HG03460 (cell line): Measurements from ENCODE around the gene SUPT6H.

Experiments
- ATAC-seq: cut with Tn5 transposase; IDR thresholded peaks from one replicate; pipeline ENCODE4 v1.9.1; 2021; ENCODE audit not compliant: unreplicated experiment

The SUPT6H gene

DNA sequence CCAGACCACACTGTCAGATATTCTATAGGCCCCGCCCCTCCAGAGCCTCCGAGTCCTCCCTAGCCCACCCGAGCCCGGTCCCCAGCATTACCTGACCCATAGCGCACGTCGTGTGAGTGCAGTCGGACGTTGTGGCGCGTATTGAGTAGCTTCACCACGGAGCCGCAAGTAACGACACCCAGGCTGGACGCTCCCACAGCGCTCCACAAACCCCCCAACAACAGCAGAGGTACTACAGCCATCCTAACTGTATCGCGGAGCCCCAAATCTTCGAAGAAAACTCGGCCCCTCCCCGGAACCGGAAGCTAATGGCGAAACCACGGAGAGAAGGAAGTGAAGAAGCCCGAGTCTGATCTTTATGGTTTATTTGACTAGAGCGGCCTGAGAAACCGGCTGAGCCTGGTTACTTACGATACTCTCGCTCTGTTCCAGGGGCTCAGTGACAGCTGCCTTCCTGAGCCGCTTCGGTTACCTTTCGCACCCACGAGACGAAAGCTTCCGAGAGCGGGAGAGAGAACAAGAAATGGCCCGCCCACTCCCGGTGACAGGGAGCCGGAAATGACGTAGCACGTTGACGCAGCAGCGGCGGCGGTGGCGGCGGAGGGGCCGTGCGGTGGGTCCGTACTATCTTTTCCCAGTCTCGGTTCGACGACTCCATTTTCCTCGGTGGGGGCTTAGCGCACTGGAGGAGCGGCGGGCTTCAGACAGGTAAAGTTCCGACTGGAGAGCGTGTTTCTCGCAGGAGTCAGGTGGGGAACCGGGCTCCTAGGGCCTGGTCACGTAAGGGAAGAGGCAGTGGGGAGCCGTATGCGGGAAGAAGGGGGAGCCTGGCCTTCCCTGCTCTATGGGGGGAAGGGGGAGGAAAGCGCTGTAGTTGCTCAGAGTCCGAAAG is at the start of gene SUPT6H, which contains the start of gene SDF2:
SUPT6H (plus strand) TSS at position 571 of the 892 bp plus-strand sequence. CDS start 11,197 bp downstream, outside the sequence.
SDF2 (minus strand) TSS at position 272 of the 892 bp plus-strand sequence; CDS start at position 242, 30 bp downstream.
- peak; percentile 87 for ATAC-seq

DNA sequence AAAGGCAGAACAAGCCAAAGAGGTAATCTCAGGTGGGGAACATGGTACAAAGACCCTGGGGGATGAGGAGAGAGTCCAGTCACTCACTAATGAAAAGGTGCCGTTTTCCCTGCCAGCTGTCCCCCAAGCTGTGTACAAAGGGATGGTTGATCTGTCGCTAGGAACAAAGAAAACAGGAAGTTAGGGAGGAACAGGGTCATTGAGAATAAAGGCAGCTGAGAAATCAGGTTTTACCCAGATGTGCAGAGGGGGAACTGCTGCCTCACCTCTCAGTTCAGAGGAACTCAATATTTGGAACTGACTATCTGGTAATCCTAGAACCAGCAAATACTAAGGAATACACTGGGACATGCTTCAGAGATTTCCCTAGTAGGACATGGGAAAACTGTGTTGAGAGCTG is 49.5 kb upstream of the SUPT6H start:
- no peak for ATAC-seq

DNA sequence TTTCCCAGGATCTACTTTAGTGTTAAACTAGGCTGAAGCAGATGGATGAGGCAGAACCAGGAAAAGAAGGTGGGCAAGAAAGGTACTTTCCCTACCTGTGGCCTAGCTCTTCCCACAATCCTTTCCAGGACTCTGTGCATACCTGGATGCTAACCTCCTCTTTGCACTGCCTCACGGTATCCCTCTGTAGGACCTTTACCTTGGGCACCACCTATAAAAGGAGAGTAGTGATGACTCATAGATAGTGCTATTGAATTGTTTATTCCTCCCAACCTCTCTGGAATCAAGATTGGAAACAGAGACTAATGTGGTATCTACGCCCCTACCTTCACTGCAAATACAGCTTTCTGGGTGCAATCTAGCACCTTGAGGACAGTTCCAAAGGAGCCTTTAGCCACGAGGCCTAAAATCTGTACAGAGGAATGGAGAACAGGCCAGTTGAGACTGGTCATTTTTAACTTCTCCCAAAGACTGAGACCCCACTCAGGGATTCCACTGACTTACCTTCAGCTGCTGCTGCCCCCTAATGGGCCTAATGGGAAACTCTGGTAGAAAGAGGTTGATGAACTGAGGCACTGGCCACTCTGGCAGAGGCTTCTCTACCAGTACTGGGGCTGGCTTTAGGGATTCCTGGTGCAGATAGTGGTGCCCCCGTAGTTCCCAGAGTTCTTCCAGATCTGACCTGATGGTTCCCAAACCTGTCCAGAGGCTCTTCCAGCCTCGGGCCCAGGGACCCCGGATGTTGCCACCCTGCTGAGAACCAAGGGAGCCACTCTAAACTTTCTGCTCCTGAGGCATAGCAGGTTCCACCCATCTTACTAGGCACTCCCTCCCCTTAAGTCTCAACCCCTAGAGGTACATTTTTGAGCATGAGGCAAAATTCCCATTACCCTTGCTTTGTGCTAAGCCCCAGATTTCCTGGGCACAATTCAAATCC is 48.8 kb upstream of the SUPT6H start:
- no peak for ATAC-seq

DNA sequence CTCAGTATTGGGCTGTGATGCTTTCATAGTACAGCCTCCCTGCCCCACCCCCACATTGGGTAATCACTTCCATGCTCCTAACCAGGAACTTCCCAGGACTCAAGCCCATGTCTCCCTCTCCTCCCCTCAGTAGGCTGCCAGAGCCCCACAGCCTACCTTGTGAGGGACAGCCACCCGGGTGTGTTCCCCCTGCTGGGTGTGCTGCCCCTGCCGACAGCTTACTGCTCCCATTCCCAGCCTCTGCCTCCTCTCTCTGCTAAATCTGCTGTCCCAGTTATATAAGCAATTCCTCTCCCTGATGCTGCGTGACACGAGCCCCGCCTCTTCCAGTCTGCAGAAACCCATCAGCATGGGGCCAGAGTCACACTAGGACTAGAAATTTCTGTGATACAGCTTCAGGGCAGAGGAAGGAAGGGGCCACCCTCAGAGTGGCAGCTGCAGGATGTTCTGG is 48.0 kb upstream of the SUPT6H start, which contains the start of gene RSKR:
RSKR (minus strand) TSS at position 255 of the 451 bp plus-strand sequence; CDS start at position 231, 24 bp downstream.
- ATAC-seq = no peak

DNA sequence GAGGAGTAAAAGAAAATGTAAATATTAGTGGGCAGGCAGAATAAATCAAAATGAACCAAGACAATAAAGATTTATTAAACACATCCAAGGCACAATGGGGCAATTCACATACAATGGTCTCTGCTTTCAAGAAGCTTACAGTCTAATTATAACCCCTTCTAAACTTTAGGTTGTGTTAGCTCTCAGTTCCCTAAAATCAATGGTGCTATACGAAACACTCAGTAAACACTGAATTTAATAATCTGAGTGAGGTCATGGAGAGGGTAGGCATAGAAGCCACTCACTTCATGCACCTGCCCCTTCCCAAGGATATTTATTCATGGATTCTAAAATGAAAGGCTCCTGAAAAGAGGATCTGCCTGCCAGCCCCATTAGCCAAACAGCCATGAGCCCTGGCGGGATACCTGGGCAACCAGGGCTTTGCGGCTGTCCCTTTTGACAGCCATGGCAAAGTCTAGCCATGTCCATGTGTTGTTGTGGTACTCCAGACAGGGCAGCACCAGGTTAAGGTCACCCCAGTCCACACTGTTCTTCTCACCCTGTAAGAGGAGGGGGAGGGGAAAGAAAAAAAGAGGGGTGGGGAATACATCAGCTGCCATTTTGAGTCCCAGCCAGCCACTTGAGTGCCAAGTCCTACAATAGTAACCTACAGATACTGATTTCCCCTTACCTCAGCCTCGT is 46.6 kb upstream of the SUPT6H start:
- ATAC-seq = no peak

DNA sequence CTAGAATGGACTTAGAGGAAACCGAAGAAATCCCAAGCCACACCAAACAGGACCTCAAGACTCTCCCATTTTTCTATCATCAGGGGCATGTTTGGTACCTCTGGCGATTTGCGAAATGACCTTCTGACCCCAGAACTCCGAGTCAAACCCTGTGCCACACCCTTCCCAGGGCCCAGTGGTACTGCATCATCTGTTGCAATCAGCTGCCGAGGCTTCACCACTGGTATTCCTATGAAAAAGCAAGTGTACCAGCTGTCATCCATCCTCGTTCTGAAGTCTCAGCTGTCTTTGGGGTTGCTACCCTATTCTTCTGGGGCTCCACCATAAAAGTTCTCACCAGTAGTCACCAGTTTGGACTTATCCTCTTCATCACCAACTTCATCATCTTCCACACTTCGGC is 45.7 kb upstream of the SUPT6H start:
- no peak for ATAC-seq

DNA sequence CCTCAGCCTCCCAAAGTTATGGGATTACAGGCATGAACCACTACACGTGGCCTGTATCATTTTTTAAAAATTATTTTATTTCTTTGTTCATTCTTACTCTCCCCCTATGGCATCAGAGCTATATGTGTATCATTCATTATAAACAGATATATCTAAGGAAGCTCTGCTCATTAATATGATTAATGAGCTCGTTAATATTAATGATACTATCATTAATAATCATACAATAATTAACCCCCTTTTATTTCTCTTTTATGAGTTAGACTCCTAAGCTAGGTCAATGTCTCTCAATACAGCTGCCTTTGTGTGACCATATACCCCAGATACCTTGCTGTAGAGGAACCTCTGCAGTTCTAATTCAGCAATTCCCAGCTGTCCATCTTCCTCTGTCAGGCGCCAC is 43.5 kb upstream of the SUPT6H start:
- no peak for ATAC-seq

DNA sequence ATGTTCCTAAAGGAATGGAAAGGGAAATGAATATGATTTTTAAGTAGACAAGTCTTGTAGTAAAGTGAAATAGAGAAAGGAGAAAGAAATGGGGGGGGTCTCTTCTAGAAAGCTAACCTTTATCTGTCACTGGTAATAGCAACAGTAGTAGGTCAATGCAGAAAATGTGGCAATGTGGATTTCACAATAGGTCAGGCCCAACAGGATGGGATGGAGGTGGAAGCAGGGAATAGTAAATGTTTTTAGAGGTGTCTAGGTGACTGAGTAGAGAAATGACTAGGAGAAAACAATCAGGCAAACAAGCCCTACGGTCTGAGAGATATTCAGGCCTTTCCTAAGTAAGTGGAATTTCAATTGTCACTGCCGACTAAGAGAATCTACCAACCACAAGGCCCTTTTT is 42.0 kb upstream of the SUPT6H start:
- ATAC-seq = no peak

DNA sequence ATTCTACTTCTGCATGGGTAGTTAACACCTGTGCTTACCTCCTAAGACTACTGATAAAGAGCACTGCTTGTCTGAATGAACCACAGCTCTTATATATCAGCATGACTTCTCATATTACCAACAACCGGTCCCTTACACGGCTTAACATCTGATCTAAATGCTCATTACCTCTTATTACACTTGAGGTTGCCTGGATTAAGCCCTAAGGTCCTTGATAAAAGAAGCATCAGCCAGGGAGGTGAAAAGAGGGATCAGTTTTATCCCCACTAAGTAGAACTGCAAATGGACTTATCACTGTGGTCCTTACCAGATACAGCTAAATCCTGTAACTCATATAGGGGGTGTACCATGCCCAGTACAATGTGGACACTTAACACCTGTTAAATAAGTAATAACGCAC is 39.8 kb upstream of the SUPT6H start:
- ATAC-seq = no peak

DNA sequence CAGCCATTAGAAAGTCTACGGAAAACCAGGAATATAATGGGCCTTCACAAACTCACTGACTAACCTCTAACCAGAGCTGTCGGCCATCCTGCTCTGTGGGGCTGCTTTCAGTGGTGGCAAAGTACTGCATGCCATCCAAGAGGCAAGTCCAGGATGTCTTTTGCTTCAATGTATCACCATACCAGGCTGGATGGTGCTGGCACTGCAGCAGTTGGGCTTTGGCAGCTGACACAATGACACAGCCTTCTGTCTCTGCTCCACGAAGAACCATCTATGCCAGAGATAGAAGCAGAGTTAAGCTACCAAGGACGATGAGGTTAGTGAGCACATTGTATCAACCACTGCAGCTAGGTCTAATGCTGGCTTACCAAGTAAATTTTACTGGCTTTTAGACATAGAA is 38.3 kb upstream of the SUPT6H start:
- no peak for ATAC-seq

DNA sequence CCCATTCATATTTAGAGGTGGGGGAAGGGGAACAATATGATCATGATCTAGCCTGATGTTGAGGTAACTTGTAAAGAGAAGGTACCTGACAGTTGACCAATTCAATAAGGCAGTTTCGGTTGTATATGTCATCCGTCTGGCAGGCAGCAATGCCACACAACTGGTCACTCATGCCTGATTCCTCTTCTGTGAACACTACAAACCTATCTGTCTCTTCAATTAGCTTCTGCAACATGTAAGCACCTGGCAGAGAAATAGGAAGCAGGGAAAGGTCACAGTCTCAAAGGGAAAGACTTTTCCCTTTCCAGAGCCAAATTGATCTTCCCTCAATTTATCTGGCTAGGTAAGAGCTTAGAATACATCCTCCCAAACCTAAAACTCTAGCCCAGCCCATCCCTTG is 37.9 kb upstream of the SUPT6H start:
- no peak for ATAC-seq

DNA sequence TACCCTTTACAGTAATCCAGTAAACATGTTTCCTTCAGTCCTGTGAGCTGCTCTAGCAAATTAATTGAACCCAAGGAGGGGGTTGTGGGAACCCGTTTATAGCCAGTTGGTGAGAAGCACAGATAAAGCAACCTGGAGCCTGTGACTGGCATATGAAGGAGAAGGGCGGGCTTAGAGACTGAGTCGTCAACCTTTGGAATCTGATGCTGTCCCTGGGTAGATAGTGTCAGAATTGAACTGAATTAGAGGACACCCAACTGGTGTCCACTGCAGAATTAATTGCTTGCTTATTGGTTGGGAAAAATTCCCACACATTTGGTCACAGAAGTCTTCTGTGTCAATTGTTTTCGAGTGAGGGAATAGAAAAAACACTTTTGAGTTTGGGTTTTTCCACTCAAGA is 35.2 kb upstream of the SUPT6H start:
- ATAC-seq = no peak

DNA sequence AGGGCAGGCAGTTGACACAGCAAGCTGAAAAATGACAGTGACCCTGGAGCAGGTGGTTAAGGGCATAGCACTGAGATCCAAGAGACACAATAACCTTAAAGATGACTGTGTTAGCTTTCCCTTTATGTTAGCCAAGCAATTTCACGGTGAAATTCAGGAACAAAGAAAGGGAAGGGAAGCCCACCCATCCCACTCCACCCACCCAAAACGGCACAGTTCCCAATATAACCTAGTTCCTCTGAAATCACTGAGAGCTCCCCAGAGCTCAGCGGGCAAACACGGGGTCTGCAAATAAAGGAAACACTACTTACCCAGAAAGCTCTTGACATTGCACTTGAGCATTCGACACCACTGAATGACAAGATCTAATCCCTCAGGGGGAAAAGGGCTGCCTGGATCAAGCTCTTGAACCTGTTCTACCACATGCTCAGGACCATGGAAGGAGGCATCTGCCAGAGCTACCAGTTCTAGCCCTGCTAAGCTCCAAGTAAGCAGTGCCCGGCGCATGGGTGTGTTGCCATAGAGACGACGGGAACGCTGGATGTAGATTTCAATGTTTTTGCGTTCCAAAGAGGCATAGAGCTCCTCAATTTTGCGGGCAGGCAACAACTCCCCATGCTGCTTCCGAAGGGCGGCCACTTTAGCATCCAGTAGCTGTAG is 27.7 kb upstream of the SUPT6H start:
- ATAC-seq = no peak

DNA sequence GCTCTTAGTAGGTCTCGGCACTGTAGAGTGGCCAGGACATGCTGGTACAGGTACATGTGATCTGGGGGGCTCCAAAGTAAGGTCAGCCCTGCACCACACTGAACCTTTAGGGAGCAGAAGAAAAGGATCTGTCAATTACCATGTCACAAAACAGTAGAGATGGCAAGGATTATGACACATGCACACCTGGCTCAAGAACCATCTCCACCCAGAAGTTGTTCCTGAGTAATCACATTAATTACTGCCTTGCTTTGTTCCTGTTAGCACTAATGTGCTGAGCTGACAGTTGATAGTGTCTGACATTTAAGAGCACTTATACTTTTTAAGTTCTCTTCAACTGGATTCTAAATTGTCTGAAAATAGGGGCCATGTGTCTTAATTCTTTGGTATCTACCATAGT is 26.5 kb upstream of the SUPT6H start:
- no peak for ATAC-seq

DNA sequence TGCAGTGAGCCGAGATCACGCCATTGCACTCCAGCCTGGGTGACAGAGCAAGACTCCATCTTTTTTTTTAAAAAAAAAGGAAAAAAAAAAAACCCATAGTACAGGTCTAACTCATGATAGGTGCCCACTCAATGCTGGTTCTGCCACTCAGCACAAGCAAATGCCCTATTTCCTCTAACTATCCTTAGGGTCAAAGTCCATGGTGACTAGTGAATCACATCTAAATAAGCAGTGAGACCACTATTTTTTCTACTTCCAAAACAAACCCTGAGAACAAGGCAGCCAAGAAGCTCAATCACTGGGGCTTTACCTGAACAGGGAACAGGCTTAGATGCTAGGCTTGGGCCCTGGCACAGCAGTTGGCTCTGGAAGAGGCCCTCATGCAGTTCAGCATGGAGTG is 20.4 kb upstream of the SUPT6H start:
- no peak for ATAC-seq

DNA sequence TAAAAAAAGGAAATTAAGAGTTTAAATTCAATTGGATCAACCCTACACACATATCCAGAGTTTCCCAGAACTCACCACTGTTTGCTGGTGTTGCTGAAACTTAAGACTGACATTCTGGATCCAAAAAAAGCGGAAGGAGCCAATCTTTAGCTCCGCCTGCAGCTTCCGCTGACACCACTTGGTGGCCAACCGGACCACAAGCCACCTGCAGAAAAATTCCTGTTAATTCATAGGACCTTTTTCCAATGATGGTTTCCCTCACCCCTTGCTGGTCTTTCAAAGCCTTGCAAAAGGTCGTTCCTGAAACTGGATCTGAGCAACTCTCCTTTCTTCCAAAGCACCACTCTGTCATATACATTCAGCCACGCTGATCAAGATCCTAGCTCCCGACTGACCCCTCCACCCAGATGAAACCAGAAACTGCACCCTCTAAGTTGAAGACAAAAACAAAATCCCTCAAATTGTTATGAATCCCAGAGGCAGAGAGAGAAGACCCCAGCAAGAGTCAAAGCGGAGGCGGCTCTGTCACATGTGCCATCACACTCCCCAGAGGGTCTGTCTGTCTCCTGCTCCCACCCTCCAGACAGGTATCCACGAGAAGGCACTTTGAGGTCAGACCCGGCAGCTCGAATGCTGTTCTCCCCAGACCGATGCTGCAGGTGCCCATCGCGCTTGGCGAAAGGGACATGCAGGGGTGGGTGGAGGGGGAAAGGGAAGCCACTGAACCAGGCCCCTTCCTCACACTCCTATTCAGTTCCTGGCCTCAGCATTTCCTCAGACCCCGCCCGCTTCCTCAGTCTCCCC is 17.8 kb upstream of the SUPT6H start:
- peak; percentile 15 for ATAC-seq

DNA sequence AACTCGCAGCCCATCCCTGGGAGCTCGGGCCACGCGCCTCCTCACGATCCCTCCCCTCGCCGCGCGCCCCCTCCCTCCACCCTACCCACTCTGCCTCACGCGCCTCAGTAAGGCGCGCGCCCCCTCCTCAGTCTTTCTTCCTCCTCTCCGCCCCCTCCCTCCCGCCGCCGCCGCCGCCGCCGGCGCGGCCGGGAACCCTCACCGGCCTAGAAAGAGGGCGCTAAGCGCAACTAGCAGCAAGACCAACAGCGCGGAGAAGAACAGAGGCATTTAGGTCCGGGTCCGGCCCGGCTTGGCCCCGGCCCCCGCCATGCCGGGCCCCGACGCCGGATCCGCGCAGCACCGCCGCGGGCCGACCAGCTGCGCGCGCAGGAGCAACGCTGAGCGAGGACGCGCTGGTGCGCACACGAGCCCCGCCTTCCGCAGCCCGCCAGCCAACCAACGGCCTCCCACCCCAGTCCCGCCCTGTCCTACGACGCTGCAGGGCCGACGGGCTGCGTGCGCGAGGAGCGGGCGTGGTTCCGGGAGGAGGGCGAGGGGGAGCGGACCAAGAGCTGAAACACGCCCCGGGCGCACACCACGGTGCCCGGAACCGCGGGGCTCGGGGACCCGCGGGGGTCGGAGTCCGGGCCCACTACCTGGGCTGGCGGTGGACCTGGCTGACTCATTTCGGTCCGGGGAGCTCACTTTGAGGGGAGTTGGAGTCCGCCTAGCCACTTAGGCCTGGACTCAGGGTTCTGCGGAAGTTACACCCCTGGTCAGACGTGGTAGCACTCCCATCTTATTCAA is 17.0 kb upstream of the SUPT6H start, which contains the start of gene BLTP2:
BLTP2 (minus strand) TSS at position 372 of the 789 bp plus-strand sequence; CDS start at position 270, 102 bp downstream.
- ATAC-seq = peak; percentile 84

DNA sequence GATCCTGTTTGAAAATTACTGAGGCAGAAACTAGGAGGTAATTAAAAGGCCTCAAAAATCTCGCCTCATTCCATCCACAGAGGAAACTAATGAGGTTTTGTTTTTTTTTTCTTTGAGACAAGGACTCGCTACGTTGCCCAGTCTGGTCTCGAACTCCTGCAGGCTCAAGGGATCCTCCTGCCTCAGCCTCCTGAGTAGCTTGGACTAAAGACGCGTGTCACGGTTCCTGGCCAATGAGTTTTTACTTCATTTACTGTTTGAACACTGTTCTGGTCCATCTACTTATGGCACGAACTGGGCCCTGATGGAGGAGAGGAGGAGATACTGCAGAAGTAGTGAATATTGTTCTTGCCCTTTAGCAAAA is 16.4 kb upstream of the SUPT6H start:
- ATAC-seq = no peak
